Activated CD4-positive, alpha-beta T cell treated with anti-CD3 and anti-CD28 coated beads, Interleukin-2, amount 50 U/mL, for 24 hours (primary cell): ENCODE measurements around the gene CPTP.

Source experiments
- DNase-seq, 2 donors: peaks; one replicate each; pipeline ENCODE4 v3.0.0-alpha.2; 2020; ENCODE audit warnings: low read depth in 1 of 2, low spot score in 1 of 2

The CPTP gene

DNA sequence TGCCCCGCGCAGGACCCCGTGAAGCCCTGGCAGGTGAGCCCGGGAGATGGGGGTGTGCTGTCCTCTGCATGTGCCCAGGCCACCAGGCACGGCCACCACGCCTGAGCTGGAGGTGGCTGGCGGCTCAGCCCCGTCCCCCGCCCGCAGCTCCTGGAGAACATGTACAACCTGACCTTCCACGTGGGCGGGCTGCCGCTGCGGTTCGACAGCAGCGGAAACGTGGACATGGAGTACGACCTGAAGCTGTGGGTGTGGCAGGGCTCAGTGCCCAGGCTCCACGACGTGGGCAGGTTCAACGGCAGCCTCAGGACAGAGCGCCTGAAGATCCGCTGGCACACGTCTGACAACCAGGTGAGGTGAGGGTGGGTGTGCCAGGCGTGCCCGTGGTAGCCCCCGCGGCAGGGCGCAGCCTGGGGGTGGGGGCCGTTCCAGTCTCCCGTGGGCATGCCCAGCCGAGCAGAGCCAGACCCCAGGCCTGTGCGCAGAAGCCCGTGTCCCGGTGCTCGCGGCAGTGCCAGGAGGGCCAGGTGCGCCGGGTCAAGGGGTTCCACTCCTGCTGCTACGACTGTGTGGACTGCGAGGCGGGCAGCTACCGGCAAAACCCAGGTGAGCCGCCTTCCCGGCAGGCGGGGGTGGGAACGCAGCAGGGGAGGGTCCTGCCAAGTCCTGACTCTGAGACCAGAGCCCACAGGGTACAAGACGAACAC is 8.3 kb downstream of the CPTP start:
- DNase-seq: no peak

DNA sequence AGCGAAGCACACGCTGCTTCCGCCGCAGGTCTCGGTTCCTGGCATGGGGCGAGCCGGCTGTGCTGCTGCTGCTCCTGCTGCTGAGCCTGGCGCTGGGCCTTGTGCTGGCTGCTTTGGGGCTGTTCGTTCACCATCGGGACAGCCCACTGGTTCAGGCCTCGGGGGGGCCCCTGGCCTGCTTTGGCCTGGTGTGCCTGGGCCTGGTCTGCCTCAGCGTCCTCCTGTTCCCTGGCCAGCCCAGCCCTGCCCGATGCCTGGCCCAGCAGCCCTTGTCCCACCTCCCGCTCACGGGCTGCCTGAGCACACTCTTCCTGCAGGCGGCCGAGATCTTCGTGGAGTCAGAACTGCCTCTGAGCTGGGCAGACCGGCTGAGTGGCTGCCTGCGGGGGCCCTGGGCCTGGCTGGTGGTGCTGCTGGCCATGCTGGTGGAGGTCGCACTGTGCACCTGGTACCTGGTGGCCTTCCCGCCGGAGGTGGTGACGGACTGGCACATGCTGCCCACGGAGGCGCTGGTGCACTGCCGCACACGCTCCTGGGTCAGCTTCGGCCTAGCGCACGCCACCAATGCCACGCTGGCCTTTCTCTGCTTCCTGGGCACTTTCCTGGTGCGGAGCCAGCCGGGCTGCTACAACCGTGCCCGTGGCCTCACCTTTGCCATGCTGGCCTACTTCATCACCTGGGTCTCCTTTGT is 9.1 kb downstream of the CPTP start:
- DNase-seq: no peak

DNA sequence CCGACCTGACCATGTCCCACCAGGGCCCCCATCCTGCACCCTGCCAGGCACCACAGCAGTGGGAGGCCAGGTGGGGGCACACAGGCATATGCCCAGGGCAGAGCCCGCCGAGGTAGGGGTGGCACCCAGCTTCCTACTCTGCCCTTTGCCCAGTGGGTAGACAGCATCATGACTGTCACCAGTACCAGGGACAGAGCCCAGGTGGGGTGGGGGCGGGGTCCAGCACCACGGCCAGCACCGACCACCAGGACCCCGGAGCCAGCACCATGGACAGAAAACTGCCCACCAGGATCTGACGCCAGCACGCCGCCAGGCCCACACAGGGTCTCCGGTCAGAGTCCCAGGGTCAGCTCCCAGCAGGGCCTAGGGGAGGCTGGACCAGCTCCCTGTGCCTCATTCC is 10.2 kb downstream of the CPTP start:
- no peak for DNase-seq

DNA sequence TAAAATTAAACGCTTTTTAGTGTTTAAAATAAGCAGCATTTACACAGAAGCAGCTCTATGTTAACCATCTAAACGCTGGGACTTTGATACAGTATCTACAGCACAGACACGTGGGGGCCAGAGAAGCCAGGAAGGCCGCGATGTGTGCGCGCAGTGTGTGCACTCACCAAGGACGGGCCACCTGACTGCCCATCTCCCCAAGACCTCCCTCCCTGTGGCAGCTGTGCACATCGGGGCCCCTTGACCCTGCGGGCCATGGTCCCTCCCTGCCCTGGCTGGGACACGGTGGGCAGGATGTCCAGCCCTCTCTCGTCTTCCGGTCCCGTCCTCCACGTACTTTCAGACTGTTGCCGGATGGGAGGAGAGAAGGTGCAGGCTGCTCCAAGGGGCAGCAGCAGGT is 10.7 kb downstream of the CPTP start:
- no peak for DNase-seq

DNA sequence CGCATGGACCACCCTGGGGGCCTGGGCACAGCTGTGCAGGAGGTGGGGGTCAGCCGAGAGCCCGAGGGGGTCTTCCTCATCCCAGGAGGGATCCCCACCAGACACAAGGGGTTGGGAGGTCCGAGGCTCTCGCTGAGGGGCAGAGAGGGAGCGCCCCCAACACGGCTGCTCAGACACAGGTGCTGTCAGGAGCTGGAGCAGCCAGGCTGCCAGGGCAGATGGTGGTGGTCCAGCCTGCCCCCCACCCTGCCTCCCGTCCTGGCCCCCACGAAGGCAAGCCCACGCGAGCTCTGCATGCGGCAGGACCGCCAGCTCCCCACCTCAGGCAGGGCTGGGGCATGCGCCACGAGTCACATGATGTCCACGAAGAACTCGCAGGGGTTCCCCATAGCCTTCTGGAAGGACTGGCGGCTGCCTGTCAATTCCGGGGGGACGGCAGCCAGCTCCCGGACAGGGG is 11.2 kb downstream of the CPTP start:
- DNase-seq: no peak

DNA sequence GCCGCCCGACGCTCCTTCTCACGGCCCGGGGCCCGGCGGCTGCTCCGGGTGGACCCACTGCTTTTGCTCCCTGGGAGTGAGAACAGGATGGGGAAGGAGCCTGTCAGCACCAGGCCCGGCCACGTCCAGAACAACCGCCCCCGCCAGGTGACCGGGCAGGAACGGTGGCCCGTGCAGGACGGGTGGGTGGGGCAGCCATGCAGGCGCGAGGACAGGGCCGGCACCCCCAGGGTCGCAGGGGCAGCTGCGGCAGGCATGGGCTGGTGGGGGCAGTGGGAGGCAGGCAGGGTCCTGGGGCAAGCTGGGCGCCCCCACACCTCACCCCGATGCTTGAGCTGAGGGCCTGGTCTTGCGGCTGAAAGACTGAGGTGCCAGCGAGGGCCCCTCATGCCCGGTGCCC is 11.8 kb downstream of the CPTP start:
- no peak for DNase-seq

DNA sequence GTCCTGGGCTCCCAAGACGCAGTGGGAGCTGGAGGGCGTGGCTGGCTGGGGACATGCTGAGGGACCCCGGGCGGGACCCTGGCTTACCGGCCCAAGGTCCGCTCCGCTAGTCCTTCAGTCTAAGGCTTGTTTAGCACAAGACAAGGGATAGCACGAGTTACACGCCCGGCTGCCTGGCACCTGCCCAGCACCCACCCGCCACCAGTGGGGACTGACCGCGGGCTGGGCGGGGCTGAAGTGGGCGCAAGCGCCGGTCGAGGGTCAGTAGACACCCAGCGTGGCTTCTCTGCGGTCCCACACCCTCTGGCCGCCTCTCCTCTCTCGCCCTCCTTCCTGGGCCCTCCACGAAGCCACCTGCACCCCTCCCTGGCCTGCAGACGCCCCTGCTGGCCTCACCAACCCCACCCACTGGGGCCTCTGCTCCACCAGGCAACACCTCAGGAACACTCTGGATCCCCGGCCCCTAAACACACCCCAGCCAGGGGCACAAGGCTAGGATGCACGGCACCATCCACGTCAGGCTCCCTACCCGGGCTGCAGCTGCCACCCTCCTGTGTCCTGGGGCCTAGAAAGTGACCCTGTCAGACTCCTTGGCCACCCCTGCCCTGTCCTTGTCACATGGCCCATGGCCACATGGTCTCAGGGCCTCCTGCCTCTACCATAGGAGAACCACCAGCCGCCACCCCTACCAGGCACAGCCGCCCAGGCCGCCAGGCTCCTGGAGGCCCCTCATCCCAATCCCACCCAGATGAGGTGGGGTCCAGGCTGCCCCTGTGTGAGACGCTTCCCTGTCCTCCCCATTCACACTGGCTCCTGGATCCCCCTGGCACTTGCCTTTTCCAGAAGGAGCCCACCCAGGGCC is 12.6 kb downstream of the CPTP start:
- DNase-seq: no peak

DNA sequence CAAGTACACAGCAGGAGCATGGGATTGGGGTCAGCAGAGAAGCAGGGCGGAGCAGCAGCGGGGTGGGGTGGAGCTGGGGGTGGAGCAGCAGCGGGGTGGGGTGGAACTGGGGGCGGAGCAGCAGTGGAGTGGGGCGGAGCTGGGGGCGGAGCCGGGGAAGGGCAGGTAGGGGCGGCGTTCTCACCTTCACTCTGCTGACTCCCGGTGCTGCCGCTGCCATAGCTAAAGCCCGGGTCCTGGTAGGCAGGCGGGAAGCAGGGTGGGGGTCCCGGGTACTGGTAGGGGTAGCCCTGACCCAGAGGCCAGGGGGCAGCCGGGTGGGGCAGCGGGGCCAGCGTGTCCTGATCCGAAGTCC is 13.2 kb downstream of the CPTP start:
- peak in 1 of 2 donors; percentile 25 for DNase-seq

DNA sequence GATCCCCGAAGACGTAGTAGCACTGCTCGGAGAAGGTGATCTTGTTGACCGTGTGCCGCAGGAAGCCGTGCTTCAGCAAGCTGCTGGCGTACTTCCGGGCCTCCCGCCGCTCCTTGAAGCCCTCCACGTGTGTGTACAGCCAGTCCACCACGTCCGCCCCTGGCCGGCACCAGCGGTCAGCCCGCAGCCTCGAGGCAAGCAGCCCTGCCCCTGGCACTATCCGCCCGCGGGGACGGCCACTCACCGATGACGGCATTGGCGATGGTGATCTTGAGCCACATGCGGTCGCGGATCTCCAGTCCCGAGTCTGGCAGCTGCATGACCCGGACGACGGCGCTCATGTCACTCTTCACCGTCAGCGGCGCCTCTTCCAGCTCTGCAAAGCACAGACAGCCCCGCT is 13.7 kb downstream of the CPTP start:
- no peak for DNase-seq

DNA sequence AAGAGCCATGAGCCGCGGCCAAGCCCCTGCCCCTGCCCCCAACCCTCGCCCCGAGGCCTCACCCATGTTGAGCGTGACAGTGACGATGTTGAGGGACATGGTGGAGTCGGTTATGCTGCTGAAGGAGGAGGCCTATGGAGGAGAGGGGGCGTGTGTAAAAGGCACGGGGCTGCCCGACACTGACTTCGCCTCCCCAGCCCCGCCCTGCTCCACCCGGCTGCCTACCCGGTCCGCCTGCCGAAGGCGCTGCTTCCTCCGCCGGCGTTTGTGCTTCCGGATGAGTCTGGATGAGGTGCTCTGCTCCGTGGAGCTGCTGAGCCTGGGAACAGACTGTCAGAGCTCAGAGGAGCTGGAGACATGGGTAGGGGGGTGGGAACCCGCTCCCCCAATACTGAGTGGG is 15.6 kb downstream of the CPTP start:
- no peak for DNase-seq

DNA sequence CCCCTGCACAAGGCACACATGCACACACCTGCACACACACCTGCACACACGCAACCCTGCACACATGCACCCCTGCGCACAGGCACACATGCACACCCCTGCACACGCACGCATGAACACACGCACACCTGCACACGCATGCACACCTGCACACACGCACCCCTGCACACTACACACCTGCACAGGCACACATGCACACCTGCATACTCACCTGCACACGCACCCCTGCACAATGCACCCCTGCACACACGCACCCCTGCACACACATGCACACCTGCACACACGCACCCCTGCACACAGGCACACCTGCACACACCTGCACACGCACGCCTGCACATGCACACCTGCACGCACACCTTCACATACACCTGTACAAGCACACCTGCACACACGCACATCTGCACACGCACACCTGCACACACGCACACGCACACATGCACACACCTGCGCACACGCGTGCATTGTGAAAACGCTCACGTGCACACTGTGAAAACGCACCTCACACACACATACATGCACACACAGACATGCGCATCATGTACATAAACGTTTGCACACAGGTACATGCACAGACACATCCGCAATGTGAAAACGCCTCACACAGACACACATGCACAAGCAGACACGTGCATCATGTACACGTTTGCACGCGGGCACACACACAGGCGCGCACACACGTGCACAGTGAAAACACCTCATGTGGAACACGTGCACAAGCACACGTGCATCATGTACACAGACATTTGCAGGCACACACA is 16.4 kb downstream of the CPTP start:
- no peak for DNase-seq

DNA sequence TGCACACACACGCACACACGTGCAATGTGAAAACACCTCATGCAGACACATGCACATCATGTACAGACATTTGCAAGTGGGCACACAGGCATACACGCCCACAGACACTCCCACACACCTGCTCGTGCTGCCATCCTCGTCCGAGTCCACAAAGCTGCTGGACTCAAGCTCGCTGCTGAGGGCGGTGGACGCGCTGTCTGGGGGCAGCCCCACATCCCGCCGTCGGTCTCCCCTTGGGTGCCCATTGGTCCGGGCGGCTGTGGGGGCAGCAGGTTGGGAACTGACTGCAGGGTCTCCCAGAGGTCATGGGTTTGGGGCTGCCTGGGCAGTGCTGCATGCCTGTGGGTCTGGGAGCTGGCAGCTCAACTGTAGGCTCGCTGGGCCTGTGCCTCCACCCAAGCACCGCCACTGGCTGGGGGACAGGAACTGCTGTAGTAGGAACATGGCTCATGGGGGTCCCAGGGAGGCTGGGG is 17.0 kb downstream of the CPTP start:
- DNase-seq: no peak

DNA sequence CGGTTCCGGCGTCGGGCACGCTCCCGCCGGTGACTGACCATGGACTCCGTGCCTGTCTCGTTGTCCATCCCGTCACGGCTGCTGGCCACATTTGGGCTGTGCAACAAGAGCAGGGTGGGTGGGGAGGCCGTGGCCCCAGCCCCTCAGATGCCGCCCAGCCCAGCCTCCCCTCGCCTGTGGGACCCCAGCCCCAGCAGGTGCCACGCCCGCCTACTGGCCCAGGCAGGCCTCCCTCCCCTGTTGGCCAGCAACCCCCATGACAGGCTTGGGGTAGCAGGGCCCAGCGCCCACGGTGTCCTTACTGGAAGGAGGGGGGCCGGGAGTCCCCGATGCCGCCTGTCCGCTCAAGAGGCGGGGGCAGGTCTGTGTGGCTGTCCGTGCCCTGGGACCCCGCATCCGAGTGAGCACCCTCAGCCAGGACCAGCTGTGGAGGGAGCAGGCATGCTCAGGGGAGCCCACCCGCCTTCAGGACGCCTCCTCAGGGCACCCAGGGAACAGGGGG is 17.5 kb downstream of the CPTP start:
- no peak for DNase-seq

DNA sequence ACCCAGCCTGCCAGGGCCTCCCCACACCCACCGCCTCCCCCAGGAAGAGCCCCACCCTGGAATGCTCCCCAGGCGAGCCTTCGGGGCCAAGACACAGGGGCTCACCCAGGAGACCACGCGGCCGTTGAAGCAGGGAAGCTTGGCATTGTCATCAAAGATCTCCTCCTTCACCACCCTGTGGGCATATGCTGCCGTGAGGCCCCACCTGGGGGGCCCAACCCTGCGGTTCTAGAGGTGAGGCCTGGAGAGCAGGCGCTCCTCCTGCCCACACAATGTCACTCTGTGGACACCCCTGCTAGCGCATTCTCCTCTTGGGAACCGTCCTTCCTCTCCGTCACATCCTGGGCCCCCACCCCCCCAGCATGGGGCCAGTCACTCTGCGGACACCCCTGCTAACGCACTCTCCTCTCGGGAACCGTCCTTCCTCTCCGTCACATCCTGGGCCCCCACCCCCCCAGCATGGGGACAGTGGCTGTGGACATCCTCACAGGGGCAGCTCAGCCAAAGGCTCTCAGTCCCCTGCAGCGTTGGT is 18.0 kb downstream of the CPTP start:
- no peak for DNase-seq

DNA sequence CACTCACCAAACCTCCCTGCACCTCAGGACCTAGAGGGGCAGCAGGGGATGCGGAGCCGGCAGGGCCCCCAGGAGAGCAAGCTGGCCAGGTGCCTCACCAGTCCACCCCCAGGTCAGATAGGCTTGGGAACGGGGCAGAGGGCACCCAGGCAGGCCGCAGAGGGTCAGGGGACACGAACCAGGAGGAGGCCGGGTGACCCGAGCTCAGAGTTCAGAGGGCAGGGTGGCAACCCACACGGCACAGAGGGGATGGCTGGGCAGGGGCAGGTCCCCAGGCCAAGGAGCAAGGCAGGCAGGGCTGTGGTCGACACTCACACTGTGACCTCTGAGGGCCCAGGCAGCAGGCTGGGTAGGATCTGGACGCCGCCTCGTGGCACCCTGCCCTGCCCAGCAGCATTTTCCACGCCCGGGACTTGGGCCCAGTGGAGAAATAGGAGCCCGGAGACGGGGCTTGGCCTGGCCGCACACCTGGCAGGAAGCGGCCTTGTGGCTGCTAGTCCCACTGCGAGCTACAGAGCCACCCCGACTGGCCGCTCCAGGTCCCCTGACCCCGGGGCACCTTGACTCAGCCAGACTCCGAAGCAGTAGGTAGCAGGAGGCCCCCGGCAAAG is 19.3 kb downstream of the CPTP start:
- no peak for DNase-seq

DNA sequence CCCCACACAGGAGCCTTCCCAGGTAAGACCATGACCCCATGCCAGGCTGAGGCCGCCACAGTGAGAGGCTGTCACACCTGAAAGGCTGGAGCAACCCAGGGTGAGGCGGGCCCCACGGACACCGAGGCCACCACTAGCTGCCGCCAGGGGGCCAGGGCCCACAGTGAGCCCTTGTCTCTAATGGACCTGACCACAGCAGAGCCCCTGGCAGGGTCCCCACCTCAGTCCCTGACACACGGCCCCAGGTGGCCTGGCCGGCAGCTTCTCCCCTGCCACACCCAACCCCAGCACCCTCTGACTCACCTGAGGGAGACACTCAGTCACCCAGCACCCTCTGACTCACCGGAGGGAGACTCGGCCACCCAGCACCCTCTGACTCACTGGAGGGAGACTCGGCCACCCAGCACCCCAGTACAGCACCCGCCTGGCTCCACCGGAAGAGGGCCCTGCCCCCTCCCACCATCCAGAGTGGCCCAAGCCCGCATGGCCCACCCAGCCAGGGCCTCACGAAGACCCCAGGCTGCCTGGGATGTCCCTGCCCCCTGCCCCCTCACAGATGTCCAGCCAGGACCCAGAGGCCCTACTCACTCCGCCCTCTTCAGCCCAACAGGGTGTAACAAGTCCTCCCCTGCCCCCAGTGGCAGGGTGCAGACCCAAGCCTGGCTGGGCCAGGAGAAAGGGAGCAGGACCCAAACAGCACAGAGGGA is 20.2 kb downstream of the CPTP start:
- DNase-seq: peak in 1 of 2 donors; percentile 55

DNA sequence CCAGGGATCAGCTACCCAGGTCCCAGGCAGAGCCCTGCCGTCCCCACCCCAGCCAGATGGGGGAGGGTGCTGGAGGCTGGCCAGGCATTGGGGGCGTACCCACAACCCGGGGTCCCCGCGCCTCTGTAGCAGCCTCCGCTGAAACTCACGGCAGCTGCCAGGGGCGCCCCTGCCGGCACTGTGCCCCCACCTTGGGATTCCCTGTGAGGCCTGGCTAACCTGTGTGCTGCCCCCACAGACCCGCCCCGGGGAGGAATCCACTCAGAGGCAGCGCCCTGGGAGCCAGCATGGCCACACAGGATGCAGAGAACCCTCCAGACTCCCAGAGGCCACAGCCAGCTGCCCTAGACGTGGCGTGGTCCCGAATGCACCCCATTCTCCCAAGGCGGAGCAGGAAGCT is 20.8 kb downstream of the CPTP start:
- no peak for DNase-seq

DNA sequence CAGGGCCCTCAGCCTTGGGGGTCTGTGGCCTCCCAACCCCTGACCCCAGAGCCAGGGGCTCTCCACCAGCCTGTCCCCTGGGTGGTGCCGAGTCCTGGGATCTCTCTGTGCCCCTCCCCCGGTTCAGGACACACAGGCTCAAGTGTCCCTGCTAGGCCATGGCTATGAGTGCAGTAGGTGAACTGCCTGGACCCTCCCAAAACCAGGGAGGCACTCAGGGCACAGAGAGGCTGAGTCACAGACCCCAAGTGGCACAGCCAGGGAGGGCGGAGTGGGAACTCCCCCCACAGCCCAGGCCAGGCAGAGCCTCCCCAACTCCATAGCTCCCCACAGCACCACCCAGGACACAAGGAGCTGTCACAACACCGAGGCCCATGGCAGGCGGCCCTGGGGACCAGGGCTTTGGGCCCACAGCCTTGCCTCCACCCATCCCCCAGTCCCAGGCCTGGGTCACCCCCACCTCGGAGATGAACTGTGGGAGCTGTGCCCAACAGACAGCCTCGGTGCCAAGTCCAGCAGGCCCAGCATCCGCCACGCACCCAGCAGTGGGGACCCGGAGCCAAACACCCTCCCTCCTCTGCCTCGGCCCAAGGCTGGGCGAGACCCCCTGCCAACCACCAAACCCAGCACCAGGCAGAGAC is 21.4 kb downstream of the CPTP start:
- no peak for DNase-seq

DNA sequence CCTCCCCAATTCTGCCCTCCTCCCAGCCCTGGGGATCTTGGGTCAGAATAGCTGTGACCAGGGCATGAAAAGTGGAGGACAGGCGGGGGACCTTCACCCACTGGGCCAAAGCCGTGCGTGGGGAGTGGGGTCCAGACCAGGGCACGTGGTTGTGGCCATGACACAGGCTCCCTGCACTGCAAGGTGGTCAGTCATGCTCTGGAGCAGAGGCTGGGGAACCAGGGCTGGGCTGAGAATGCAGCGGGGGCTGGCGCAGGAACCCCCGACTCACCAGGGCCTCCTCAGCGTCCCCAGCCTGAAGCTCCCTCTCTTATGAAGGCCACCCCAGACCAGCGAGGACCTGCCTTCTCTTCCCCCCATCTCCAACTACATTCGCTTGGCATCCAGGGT is 21.9 kb downstream of the CPTP start:
- no peak for DNase-seq
